Esophagus squamous epithelium (tissue), 5 donors: ENCODE measurements around the gene PAXX. TPM values are rescaled to one million over a fixed set of nuclear protein-coding genes. Genes with fewer than 3 reads are reported as not detected.

ENCODE experiments used
- DNase-seq: peaks from one replicate; lab custom pipeline; 2025; lab: John Stamatoyannopoulos, UW
- H3K27ac ChIP-seq, 4 donors: fragments of 200-600 bp; sonication (generic); one replicate each; pipeline ENCODE4 v1.5.1; 2016 to 2019; ENCODE audit warnings: mild to moderate bottlenecking in 1 of 4
- H3K27me3 ChIP-seq, 4 donors: fragments of 200-600 bp; sonication (generic); 1 replicate in 3 of 4; 2 replicates in 1 of 4; pipeline versions ENCODE4 v1.5.1 to v1.6.0; 2017 to 2021; ENCODE audit warnings: antibody characterized with exemption in 1 of 4
- H3K36me3 ChIP-seq, 3 donors: fragments of 200-600 bp; sonication (generic); one replicate each; pipeline ENCODE4 v1.5.1; 2016 to 2019
- H3K4me1 ChIP-seq, 3 donors: fragments of 200-600 bp; sonication (generic); one replicate each; pipeline ENCODE4 v1.5.1; 2017 to 2019
- H3K4me3 ChIP-seq, 4 donors: fragments of 200-600 bp; sonication (generic); 1 replicate in 3 of 4; 2 replicates in 1 of 4; pipeline ENCODE4 v1.5.1; 2016 to 2019; ENCODE audit warnings: mild to moderate bottlenecking in 2 of 4, moderate library complexity in 1 of 4
- H3K9me3 ChIP-seq, 3 donors: fragments of 200-600 bp; sonication (generic); one replicate each; pipeline ENCODE4 v1.5.1; 2016 to 2019
- CTCF ChIP-seq, 6 experiments: fragments of 450-650 bp in 4 of 6; fragments of 200-600 bp in 2 of 6; sonication (generic) in 2 of 6; IDR thresholded peaks; one replicate each; pipeline ENCODE4 v1.5.1; 2016 to 2019; ENCODE audit warnings: antibody characterized with exemption in 6 of 6, mild to moderate bottlenecking in 4 of 6, moderate library complexity in 4 of 6
- POLR2A ChIP-seq, 4 donors: fragments of 450-650 bp; IDR thresholded peaks; one replicate each; pipeline ENCODE4 v1.6.1; 2017; ENCODE audit warnings: antibody characterized with exemption in 4 of 4, mild to moderate bottlenecking in 4 of 4, moderate library complexity in 3 of 4
- WGBS, 2 donors: methylation state at CpG; one replicate each; pipeline ENCODE4 v1.1.5; 2018; 5-methylcytosine and 5-hydroxymethylcytosine counted together
- intact Hi-C: fragments of 100-400 bp; cut with DNase I; formaldehyde crosslinking; loops from one replicate; pipeline ENCODE4 v1.15.0; 2022
- total RNA-seq, 4 donors: library from RNA; depleted of rRNA; stranded (reverse); fragments of >200 nt; gene quantifications; one replicate each; pipeline ENCODE4 v1.1.0, GENCODE V29; 2016
- donor health status: DM: yes; HTN: yes; CAD: no.

The PAXX gene
- 10 to 100 TPM; 18.3 to 56.3 (median 49.6) TPM for total RNA-seq

GRCh38 chr9:136991993-136992818, at the start of gene PAXX:
PAXX (plus strand) TSS chr9:136992422; CDS start chr9:136992444, 22 bp downstream.
- Histone ChIP-seq H3K27me3 (peaks cover 0 to 35% (median 0%) of the 10 kb centered on the region in 4 donors), H3K27ac (peak within 1 kb of the TSS; percentile 77 to 97 (median 88)), H3K36me3 (peaks cover 0 to 16% (median 0%) of the 10 kb centered on the region in 3 donors), H3K4me3 (peak within 1 kb of the TSS; percentile 64 to 94 (median 73)), H3K9me3 (peaks cover 0 to 4% (median 0%) of the 10 kb centered on the region in 3 donors), H3K4me1 (peaks cover 45 to 63% (median 46%) of the 10 kb centered on the region in 3 donors)
- peak; percentile 60 for DNase-seq
- no CpG with 5 or more reads among the region's 92 CpGs for WGBS, 2 donors
- intact Hi-C loops = no loop called here
- peak in 2 of 6 experiments; percentile 7 to 14 for TF ChIP-seq CTCF (IDR thresholded peaks at IDR 0.05)
- TF ChIP-seq POLR2A (IDR thresholded peaks at IDR 0.05) = peak in 2 of 4 donors; percentile 9 to 48

- no peak for DNase-seq
- WGBS, 2 donors = 95% methylated on average over 4 of the region's 16 CpGs; no CpG with 5 or more reads in 1 of the 2 donors
Observed at GRCh38 chr9:136942881-136943230, 49.4 kb upstream of the PAXX start.

GRCh38 chr9:136943291-136944211, 48.7 kb upstream of the PAXX start:
- H3K36me3 ChIP-seq = peaks cover 24 to 47% (median 31%) of the 10 kb centered on the region in 3 donors
- H3K27ac ChIP-seq = peak overlapping the region; percentile 90 to 98 (median 96)
- H3K27me3 ChIP-seq = no peaks in the 10 kb centered on the region
- intact Hi-C loops = loop anchor here (5.0 to 10.0 kb wide), 2 partner anchors 84 to 89 kb away; partner anchors contain the start of genes ABCA2 and MAMDC4
- DNase-seq = no peak
- peaks cover 17 to 51% (median 24%) of the 10 kb centered on the region in 3 donors for H3K4me1 ChIP-seq
- H3K4me3 ChIP-seq = peak overlapping the region; percentile 75 to 94 (median 87)
- TF ChIP-seq POLR2A (IDR thresholded peaks at IDR 0.05) = no peak
- TF ChIP-seq CTCF (IDR thresholded peaks at IDR 0.05) = no peak
- 0% methylated on average over 14 of the region's 61 CpGs; no CpG with 5 or more reads in 1 of the 2 donors for WGBS, 2 donors
- H3K9me3 ChIP-seq = no peaks in the 10 kb centered on the region

More at GRCh38 chr9:136942881-136943230, 49.4 kb upstream of the PAXX start:
- H3K9me3 ChIP-seq = no peaks in the 10 kb centered on the region
- H3K27me3 ChIP-seq = no peaks in the 10 kb centered on the region
- TF ChIP-seq POLR2A (IDR thresholded peaks at IDR 0.05) (no peak), CTCF (IDR thresholded peaks at IDR 0.05) (no peak)
- H3K36me3 ChIP-seq = peaks cover 24 to 54% (median 31%) of the 10 kb centered on the region in 3 donors
- peak overlapping the region; percentile 90 to 98 (median 96) for H3K27ac ChIP-seq
- intact Hi-C loops = loop anchor here (5.0 to 10.0 kb wide), 2 partner anchors 84 to 88 kb away; partner anchors contain the start of genes ABCA2 and MAMDC4
- H3K4me1 ChIP-seq = peaks cover 16 to 44% (median 18%) of the 10 kb centered on the region in 3 donors
- H3K4me3 ChIP-seq = peak overlapping the region; percentile 75 to 94 (median 87)

- Histone ChIP-seq H3K9me3 (no peaks in the 10 kb centered on the region), H3K27ac (peak overlapping the region; percentile 90 to 98 (median 96)), H3K27me3 (no peaks in the 10 kb centered on the region), H3K36me3 (peaks cover 24 to 41% (median 31%) of the 10 kb centered on the region in 3 donors), H3K4me3 (peak overlapping the region; percentile 75 to 94 (median 87)), H3K4me1 (peaks cover 21 to 57% (median 28%) of the 10 kb centered on the region in 3 donors)
- 0% methylated on average over 4 of the region's 45 CpGs; no CpG with 5 or more reads in 1 of the 2 donors for WGBS, 2 donors
- intact Hi-C loops = loop anchor here (5.0 to 10.0 kb wide), 2 partner anchors 83 to 89 kb away; partner anchors contain the start of genes ABCA2 and MAMDC4
- TF ChIP-seq POLR2A (IDR thresholded peaks at IDR 0.05) = no peak
- DNase-seq = no peak
Observed at GRCh38 chr9:136944212-136944518, 48.1 kb upstream of the PAXX start.
